Hepatocyte (in vitro differentiated cells): ENCODE measurements around the gene GNAO1. TPM values are rescaled to one million over a fixed set of nuclear protein-coding genes. Genes with fewer than 3 reads are reported as not detected.
A peak's percentile ranks its signal among the peaks of the same experiment; 100 is the strongest.

Experiments used
- DNase-seq: peaks from one replicate; pipeline ENCODE4 v3.0.0-alpha.2; 2016; ENCODE audit warnings: low spot score
- H2AFZ ChIP-seq: fragments of 200-600 bp; sonication (generic); 2 replicates; pipeline ENCODE4 v1.6.0; 2016; ENCODE audit warnings: antibody characterized with exemption, mild to moderate bottlenecking
- H3K27ac ChIP-seq: fragments of 200-600 bp; sonication (generic); 2 replicates; pipeline ENCODE4 v1.5.1; 2016; ENCODE audit warnings: mild to moderate bottlenecking
- H3K27me3 ChIP-seq: fragments of 200-600 bp; sonication (generic); 2 replicates; pipeline ENCODE4 v1.6.1; 2016
- H3K36me3 ChIP-seq: fragments of 200-600 bp; sonication (generic); replicated peaks from 2 replicates; pipeline ENCODE4 v1.5.1; 2016; ENCODE audit warnings: low read depth; ENCODE audit not compliant: insufficient read depth
- H3K4me1 ChIP-seq: fragments of 200-600 bp; sonication (generic); 2 replicates; pipeline ENCODE4 v1.5.1; 2016; ENCODE audit warnings: mild to moderate bottlenecking, moderate library complexity; ENCODE audit not compliant: insufficient read depth
- H3K4me2 ChIP-seq: fragments of 200-600 bp; sonication (generic); 2 replicates; pipeline ENCODE4 v1.6.0; 2016
- H3K4me3 ChIP-seq: fragments of 200-600 bp; sonication (generic); 2 replicates; pipeline ENCODE4 v1.5.1; 2016; ENCODE audit warnings: mild to moderate bottlenecking
- H3K79me2 ChIP-seq: fragments of 200-600 bp; sonication (generic); 2 replicates; pipeline ENCODE4 v1.6.0; 2017; ENCODE audit warnings: mild to moderate bottlenecking
- H3K9me2 ChIP-seq: fragments of 200-600 bp; sonication (generic); replicated peaks from 2 replicates; pipeline ENCODE4 v1.6.0; 2017; ENCODE audit warnings: mild to moderate bottlenecking; ENCODE audit not compliant: insufficient read depth
- H3K9me3 ChIP-seq: fragments of 200-600 bp; sonication (generic); 2 replicates; pipeline ENCODE4 v1.5.1; 2016; ENCODE audit warnings: low read depth, mild to moderate bottlenecking
- H4K20me1 ChIP-seq: fragments of 200-600 bp; sonication (generic); 2 replicates; pipeline ENCODE4 v1.6.0; 2016; ENCODE audit warnings: mild to moderate bottlenecking; ENCODE audit not compliant: insufficient read depth, poor library complexity, severe bottlenecking
- CTCF ChIP-seq: fragments of 200-600 bp; sonication (generic); IDR thresholded peaks from 2 replicates; pipeline ENCODE4 v1.5.1; 2016; ENCODE audit warnings: antibody characterized with exemption, mild to moderate bottlenecking; ENCODE audit not compliant: poor library complexity
- EZH2 ChIP-seq: fragments of 200-600 bp; sonication (generic); IDR thresholded peaks from 2 replicates; pipeline ENCODE4 v1.6.1; 2016; ENCODE audit warnings: antibody characterized with exemption, mild to moderate bottlenecking, borderline replicate concordance
- EZH2phosphoT487 ChIP-seq: fragments of 200-600 bp; sonication (generic); IDR thresholded peaks from one replicate; pipeline ENCODE4 v1.6.1; 2018; ENCODE audit warnings: antibody characterized with exemption, mild to moderate bottlenecking, low read depth, moderate library complexity; ENCODE audit not compliant: unreplicated experiment, severe bottlenecking
- WGBS: methylation state at CpG from one replicate; pipeline ENCODE4 v1.1.6; 2016; ENCODE audit warnings: low lambda C conversion rate; ENCODE audit errors: missing lambda C conversion rate; 5-methylcytosine and 5-hydroxymethylcytosine counted together
- polyA plus RNA-seq: library from polyadenylated mRNA; unstranded; fragments of >200 nt; fragmentation: Nextera tagmentation; extraction: Ambion mirVana; gene quantifications from 2 replicates; pipeline ENCODE4 v1.2.1, GENCODE V29; 2016
- total RNA-seq: library from RNA; depleted of rRNA; stranded (reverse); fragments of >200 nt; gene quantifications from 2 replicates; pipeline ENCODE4 v1.2.3, GENCODE V29; 2014

The GNAO1 gene
- total and polyA plus RNA-seq, 2 experiments from 2014 or later, result 0.77 to 2.2 TPM

- Histone ChIP-seq H2AFZ (no peak overlapping the region), H3K27ac (no peak overlapping the region), H3K4me2 (no peak overlapping the region), H3K27me3 (no peaks in the 10 kb centered on the region), H4K20me1 (no peaks in the 10 kb centered on the region), H3K9me2 (no peaks in the 10 kb centered on the region), H3K9me3 (no peaks in the 10 kb centered on the region), H3K4me1 (no peaks in the 10 kb centered on the region), H3K36me3 (no peaks in the 10 kb centered on the region), H3K79me2 (no peaks in the 10 kb centered on the region), H3K4me3 (no peak overlapping the region)
- no peak for DNase-seq
- TF ChIP-seq EZH2, result no peak
- no peak for TF ChIP-seq EZH2phosphoT487
- no peak for TF ChIP-seq CTCF
These were observed 56.5 kb downstream of the GNAO1 start for GRCh38 chr16:56247808-56248207.

- Histone ChIP-seq H3K27me3 (no peaks in the 10 kb centered on the region), H3K9me2 (no peaks in the 10 kb centered on the region), H3K27ac (no peak overlapping the region), H3K4me1 (peaks cover 7% of the 10 kb centered on the region), H3K4me2 (no peak overlapping the region), H3K4me3 (no peak overlapping the region), H3K79me2 (no peaks in the 10 kb centered on the region), H2AFZ (no peak overlapping the region), H3K36me3 (no peaks in the 10 kb centered on the region), H3K9me3 (no peaks in the 10 kb centered on the region), H4K20me1 (no peaks in the 10 kb centered on the region)
- TF ChIP-seq EZH2, result no peak
- no peak for TF ChIP-seq CTCF
- TF ChIP-seq EZH2phosphoT487, result no peak
- no peak for DNase-seq
- 71% methylated on average over 4 of the region's 4 CpGs for WGBS
These were observed 61.5 kb downstream of the GNAO1 start for GRCh38 chr16:56252835-56253234.

- Histone ChIP-seq H3K79me2 (no peaks in the 10 kb centered on the region), H3K27me3 (no peaks in the 10 kb centered on the region), H3K9me3 (no peaks in the 10 kb centered on the region), H3K4me2 (no peak overlapping the region), H3K36me3 (no peaks in the 10 kb centered on the region), H3K9me2 (no peaks in the 10 kb centered on the region), H3K27ac (no peak overlapping the region), H4K20me1 (no peaks in the 10 kb centered on the region), H3K4me1 (peaks cover 8% of the 10 kb centered on the region), H2AFZ (no peak overlapping the region), H3K4me3 (no peak overlapping the region)
- DNase-seq, result no peak
- no peak for TF ChIP-seq CTCF
- no peak for TF ChIP-seq EZH2
- TF ChIP-seq EZH2phosphoT487, result no peak
- WGBS, result 71% methylated on average over 1 of the region's 1 CpG
These were observed 64.6 kb downstream of the GNAO1 start for GRCh38 chr16:56255904-56256303.

- 67% methylated on average over 6 of the region's 6 CpGs for WGBS
- H3K27me3 ChIP-seq, result no peaks in the 10 kb centered on the region
- no peaks in the 10 kb centered on the region for H3K9me3 ChIP-seq
- H3K79me2 ChIP-seq, result no peaks in the 10 kb centered on the region
- no peak overlapping the region for H3K4me2 ChIP-seq
- H3K27ac ChIP-seq, result peak overlapping the region; percentile 33
- H3K36me3 ChIP-seq, result no peaks in the 10 kb centered on the region
- H3K4me3 ChIP-seq, result no peak overlapping the region
- no peak overlapping the region for H2AFZ ChIP-seq
- no peaks in the 10 kb centered on the region for H4K20me1 ChIP-seq
- H3K9me2 ChIP-seq, result no peaks in the 10 kb centered on the region
- H3K4me1 ChIP-seq, result peaks cover 14% of the 10 kb centered on the region
- peak; percentile 59 for DNase-seq
- no peak for TF ChIP-seq EZH2
These were observed 66.0 kb downstream of the GNAO1 start for GRCh38 chr16:56257239-56257638.
